ENCODE results near the gene RBPJL. TPM values are rescaled to one million over a fixed set of nuclear protein-coding genes. Genes with fewer than 3 reads are reported as not detected.

The RBPJL gene
- total and polyA plus RNA-seq, 2 of the 8 experiments (the other 6 are each of a cell fraction or from before 2014, with no cell fraction given), result 0.67 to 1.3 TPM

DNA sequence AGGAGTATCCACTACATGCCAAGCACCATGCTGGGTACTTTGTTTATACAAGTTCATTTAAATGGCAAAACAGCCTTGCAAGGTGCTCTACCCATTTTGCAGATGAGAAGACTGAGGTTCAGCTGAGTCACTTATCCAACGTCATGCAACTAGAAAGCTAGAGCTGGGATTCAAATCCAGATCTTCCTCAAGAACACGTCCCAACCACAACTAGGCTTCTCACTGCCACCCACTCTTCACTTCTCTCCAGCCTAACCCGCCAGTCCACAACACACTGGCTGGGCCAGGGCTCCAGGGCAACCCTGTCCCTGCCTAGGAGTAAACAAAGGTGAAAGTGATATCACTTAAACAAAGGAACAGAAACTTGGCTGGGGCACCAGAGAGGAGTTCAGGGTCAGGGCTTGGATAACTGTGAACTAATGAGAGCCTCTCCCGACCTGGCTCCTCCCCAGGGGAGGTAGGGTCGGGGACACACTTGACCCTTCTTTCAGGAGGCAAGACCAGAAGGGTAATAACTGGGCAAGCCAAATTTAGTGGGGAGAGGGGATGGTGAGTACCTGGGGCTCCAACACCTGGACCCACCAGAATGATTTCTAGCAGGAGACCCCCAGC, 33.7 kb downstream of the RBPJL start (continued):
- TF ChIP-seq, protein P1, sequence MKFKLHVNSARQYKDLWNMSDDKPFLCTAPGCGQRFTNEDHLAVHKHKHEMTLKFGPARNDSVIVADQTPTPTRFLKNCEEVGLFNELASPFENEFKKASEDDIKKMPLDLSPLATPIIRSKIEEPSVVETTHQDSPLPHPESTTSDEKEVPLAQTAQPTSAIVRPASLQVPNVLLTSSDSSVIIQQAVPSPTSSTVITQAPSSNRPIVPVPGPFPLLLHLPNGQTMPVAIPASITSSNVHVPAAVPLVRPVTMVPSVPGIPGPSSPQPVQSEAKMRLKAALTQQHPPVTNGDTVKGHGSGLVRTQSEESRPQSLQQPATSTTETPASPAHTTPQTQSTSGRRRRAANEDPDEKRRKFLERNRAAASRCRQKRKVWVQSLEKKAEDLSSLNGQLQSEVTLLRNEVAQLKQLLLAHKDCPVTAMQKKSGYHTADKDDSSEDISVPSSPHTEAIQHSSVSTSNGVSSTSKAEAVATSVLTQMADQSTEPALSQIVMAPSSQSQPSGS (IDR thresholded peaks at IDR 0.05; ENCODE audit: low read length), result 0 out of 2 replicates have a peak, but pooled peaks have one; percentile 1
- TF ChIP-seq, protein P2, sequence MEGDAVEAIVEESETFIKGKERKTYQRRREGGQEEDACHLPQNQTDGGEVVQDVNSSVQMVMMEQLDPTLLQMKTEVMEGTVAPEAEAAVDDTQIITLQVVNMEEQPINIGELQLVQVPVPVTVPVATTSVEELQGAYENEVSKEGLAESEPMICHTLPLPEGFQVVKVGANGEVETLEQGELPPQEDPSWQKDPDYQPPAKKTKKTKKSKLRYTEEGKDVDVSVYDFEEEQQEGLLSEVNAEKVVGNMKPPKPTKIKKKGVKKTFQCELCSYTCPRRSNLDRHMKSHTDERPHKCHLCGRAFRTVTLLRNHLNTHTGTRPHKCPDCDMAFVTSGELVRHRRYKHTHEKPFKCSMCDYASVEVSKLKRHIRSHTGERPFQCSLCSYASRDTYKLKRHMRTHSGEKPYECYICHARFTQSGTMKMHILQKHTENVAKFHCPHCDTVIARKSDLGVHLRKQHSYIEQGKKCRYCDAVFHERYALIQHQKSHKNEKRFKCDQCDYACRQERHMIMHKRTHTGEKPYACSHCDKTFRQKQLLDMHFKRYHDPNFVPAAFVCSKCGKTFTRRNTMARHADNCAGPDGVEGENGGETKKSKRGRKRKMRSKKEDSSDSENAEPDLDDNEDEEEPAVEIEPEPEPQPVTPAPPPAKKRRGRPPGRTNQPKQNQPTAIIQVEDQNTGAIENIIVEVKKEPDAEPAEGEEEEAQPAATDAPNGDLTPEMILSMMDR (IDR thresholded peaks at IDR 0.05; ENCODE audit: control extremely low read depth in 1 of 3, insufficient read depth in 1 of 3, low read depth in 1 of 3, low read length in 3 of 3), result no peak
- TF ChIP-seq, protein P3, sequence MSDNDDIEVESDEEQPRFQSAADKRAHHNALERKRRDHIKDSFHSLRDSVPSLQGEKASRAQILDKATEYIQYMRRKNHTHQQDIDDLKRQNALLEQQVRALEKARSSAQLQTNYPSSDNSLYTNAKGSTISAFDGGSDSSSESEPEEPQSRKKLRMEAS (IDR thresholded peaks at IDR 0.05), result no peak
- no peak for TF ChIP-seq ZNF274 (IDR thresholded peaks at IDR 0.05; ENCODE audit: borderline replicate concordance, extremely low read depth, low read length)
- TF ChIP-seq POLR2A (IDR thresholded peaks at IDR 0.05; ENCODE audit: control extremely low read depth in 1 of 2, low read depth in 2 of 2, low read length in 2 of 2), result no peak
- no peak for TF ChIP-seq SRF (IDR thresholded peaks at IDR 0.05; ENCODE audit: low read depth, low read length)
- TF ChIP-seq, protein P4, sequence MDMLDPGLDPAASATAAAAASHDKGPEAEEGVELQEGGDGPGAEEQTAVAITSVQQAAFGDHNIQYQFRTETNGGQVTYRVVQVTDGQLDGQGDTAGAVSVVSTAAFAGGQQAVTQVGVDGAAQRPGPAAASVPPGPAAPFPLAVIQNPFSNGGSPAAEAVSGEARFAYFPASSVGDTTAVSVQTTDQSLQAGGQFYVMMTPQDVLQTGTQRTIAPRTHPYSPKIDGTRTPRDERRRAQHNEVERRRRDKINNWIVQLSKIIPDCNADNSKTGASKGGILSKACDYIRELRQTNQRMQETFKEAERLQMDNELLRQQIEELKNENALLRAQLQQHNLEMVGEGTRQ (IDR thresholded peaks at IDR 0.05; ENCODE audit: low read length), result no peak
- TF ChIP-seq CHD1 (IDR thresholded peaks at IDR 0.05; ENCODE audit: low read depth, low read length), result no peak
